ENCODE data around the gene KHDC3L.

- TF ChIP-seq EZH2 (IDR thresholded peaks at IDR 0.05; ENCODE audit: borderline replicate concordance, low read depth, low read length, poor library complexity, severe bottlenecking), result no peak
- TF ChIP-seq, protein P1, sequence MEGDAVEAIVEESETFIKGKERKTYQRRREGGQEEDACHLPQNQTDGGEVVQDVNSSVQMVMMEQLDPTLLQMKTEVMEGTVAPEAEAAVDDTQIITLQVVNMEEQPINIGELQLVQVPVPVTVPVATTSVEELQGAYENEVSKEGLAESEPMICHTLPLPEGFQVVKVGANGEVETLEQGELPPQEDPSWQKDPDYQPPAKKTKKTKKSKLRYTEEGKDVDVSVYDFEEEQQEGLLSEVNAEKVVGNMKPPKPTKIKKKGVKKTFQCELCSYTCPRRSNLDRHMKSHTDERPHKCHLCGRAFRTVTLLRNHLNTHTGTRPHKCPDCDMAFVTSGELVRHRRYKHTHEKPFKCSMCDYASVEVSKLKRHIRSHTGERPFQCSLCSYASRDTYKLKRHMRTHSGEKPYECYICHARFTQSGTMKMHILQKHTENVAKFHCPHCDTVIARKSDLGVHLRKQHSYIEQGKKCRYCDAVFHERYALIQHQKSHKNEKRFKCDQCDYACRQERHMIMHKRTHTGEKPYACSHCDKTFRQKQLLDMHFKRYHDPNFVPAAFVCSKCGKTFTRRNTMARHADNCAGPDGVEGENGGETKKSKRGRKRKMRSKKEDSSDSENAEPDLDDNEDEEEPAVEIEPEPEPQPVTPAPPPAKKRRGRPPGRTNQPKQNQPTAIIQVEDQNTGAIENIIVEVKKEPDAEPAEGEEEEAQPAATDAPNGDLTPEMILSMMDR (conservative IDR thresholded peaks at IDR 0.05; ENCODE audit: low read depth, low read length), result no peak
Observed at GRCh38 chr6:73372516-73372915, 10.1 kb downstream of the KHDC3L start.
